ENCODE data around the gene MAPT.
"Not testable (repeated sequence)": the region's sequence is repeated elsewhere in the genome, so short reads cannot be mapped to it uniquely, and the experiment has no call there.

MAPT gene

DNA sequence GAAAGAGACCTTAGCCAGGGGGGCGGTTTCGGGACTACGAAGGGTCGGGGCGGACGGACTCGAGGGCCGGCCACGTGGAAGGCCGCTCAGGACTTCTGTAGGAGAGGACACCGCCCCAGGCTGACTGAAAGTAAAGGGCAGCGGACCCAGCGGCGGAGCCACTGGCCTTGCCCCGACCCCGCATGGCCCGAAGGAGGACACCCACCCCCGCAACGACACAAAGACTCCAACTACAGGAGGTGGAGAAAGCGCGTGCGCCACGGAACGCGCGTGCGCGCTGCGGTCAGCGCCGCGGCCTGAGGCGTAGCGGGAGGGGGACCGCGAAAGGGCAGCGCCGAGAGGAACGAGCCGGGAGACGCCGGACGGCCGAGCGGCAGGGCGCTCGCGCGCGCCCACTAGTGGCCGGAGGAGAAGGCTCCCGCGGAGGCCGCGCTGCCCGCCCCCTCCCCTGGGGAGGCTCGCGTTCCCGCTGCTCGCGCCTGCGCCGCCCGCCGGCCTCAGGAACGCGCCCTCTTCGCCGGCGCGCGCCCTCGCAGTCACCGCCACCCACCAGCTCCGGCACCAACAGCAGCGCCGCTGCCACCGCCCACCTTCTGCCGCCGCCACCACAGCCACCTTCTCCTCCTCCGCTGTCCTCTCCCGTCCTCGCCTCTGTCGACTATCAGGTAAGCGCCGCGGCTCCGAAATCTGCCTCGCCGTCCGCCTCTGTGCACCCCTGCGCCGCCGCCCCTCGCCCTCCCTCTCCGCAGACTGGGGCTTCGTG is at the start of gene MAPT:
Gene MAPT (plus strand): TSS at position 533 of the 763 bp plus-strand sequence. CDS start 67,784 bp downstream, outside the sequence.
- DNase-seq, result no peak

- DNase-seq, result no peak
These were observed 49.5 kb upstream of the MAPT start, which contains the start of gene SPPL2C for GRCh38 chr17:45844695-45845375. Gene SPPL2C, plus strand, starts transcription at chr17:45844881. Its CDS starts 26 bp downstream, at chr17:45844907.

DNA sequence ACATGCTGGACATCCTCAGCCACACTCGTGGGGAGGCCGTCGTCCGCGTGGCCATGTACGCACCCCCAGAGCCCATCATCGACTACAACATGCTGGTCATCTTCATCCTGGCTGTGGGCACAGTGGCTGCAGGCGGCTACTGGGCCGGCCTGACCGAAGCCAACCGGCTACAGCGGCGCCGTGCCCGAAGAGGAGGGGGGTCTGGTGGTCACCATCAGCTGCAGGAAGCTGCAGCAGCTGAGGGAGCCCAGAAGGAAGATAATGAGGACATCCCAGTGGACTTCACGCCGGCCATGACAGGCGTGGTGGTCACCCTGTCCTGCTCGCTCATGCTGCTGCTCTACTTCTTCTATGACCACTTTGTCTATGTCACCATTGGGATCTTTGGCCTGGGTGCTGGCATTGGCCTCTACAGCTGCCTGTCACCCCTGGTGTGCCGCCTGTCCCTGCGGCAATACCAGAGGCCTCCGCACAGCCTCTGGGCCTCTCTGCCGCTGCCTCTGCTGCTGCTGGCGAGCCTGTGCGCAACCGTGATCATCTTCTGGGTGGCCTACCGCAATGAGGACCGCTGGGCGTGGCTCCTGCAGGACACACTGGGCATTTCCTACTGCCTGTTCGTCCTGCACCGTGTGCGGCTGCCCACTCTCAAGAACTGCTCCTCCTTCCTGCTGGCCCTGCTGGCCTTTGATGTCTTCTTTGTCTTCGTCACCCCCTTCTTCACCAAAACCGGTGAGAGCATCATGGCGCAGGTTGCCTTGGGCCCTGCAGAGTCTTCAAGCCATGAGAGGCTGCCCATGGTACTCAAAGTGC is 48.8 kb upstream of the MAPT start:
- DNase-seq, result no peak

DNA sequence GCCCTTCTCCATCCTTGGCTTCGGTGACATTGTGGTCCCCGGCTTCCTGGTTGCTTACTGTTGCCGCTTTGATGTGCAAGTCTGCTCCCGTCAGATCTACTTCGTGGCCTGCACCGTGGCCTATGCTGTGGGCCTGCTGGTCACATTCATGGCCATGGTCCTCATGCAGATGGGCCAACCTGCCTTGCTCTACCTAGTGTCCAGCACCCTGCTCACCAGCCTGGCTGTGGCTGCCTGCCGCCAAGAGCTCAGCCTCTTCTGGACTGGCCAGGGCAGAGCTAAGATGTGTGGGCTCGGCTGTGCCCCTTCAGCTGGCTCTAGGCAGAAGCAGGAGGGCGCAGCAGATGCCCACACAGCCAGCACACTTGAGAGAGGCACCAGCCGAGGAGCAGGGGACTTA is 48.1 kb upstream of the MAPT start:
- DNase-seq, result no peak

- DNase-seq, result no peak
These were observed 47.7 kb upstream of the MAPT start for GRCh38 chr17:45846646-45847045.

GRCh38 chr17:45847101-45847500 is 47.3 kb upstream of the MAPT start:
- no peak for DNase-seq

GRCh38 chr17:45847747-45848146 is 46.6 kb upstream of the MAPT start:
- DNase-seq, result no peak

- no peak for DNase-seq
These were observed 45.9 kb upstream of the MAPT start for GRCh38 chr17:45848405-45848804.

DNA sequence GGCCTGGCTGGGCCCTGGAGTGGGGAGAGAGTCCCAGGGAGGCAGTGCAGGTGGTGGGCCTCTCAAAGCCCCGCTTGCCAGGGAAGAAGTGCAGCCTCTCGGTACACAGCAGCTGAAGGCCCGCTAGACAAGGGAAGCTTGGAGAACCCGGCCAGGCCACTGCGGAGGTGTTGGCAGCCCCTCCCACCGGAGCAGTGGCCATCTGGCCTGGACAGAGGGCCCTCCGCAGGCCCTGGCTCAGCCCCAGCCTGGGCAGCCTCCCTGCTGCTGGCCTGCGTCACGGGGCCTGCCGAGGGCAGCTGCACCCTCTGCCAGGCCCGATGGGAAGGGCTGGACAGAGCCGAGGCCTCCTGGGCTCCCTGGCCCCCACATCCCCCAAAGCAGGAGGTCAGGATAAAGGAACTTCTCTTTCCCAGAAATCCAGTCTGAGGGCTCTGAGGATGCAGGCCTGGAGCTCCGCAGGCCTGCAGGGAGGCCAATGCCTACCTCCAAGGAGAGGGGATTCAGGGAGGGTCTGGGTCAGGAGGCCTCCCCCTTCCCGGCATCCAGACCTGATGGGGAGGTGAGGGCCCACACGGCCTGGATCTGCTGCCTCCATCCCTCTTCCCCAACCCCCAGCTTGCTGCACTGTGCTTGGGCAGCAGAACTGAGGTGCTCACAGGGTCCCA is 45.4 kb upstream of the MAPT start:
- DNase-seq, result no peak

DNA sequence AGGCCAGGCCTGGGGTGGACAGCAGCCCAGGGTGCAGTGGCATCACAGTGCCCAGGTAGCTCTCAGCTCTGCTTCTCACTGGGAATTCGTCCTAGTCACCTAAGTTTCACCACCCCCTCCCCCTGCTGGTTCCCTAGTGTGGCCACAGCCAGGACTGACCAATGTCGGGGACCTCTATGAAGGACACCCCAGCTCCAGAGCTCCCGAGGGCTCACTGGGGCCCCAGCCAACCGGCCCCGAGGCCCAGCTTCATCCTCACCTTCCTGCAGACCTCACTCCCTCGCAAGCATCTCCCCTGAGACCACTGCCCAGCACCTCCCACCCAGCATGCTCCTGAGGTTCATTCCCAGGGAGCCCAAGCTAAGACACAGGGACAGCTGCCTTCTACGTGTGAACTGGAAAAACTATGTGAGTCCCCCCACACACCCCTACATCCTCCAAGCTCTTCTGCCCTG is 44.8 kb upstream of the MAPT start:
- no peak for DNase-seq

DNA sequence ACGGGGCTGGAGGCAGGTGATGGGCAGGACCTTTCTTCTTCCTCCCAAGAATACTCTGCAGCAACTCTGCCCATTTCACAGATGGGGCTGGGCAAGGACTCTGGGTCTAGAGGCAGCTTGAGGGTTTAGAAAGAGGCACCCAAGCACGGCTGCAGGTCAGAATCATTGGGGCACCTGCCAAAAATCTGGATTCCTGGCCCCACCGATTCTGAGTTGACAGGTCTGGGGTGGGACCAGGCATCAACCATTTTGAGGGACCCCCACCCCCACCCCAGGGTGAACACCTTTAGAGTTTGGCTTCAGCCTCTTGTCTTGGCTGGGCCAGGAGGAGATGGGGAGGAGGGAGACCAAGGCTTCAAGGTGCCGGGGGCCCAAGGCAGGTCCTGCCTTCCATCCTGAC is 44.3 kb upstream of the MAPT start:
- DNase-seq, result no peak

GRCh38 chr17:45850468-45850867 is 43.9 kb upstream of the MAPT start:
- no peak for DNase-seq

DNA sequence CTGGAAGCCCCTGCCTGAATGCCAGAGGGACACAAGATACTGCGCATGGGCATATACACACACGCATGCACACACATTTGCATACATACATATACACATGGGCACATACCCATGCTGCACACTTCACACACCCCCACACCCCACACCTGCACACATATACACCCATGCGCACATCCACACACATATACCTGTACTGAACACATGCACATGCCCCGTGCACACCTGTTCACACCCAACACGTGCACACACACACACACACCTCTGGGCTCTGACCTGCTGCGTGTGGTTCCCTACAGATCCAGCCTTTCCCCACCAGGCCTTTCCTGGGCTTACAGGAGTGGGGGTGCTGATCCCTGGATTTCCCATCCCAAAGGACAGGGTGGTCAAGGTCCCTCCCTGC is 43.3 kb upstream of the MAPT start:
- DNase-seq, result no peak

DNA sequence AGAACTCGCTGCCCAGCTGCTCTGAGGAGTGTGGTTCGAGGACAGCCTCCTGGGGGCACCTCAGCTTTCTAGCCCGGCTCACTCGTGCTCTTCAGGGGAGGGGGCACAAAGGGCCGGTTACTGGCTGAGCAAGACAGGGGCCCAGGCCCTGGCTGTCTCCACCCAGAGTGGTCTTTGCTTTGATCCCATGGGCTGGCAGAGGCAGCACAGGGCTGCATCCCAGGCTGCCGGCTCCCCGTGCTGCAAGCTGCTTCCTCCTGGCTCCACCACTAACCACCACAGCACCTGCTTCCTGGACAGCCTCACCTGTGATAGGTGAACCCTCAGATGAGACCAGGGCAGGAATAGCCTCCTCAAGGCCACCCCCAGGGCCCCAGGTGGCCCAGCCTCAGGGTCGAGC is 42.9 kb upstream of the MAPT start:
- DNase-seq, result no peak

DNA sequence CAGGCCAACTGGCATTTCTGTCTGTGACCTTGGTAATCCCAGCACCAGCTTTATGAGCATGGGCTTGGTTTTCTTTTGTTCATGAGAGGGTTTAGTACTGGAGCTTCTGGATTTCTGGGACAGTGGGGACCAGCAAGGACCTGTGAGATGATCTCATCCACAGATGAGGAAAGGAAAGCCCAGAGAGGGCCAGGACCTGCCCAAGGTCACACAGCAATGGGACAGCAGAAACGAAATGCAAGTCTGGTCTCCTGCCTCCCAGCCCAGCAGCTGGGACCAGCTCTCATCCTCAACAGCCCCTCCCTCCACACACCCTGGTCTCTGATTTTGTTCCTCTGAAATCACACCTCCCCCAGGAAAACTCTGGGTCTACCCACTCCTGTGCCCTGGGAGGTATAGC is 42.5 kb upstream of the MAPT start:
- no peak for DNase-seq

- peak; percentile 17 for DNase-seq
These were observed 41.6 kb upstream of the MAPT start for GRCh38 chr17:45852535-45853297.

DNA sequence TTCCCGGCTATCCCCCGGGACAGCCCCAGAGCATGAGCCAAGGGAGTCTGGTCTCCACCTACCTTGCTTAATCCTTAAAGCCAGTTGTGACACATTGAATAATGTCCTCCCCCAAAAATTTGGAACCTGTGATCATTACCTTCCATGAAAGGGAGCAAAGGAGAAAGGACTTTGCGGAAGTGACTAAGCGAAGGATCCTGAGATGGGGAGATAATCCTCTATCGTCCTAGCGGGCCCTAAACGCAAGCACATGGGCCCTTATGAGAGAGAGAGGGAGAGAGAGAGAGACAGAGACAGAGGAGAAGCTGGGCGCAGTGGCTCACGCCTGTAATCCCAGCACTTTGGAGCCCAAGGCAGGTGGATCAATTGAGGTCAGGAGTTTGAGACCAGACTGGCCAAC is 40.1 kb upstream of the MAPT start:
- DNase-seq, result no peak

GRCh38 chr17:45855691-45856336 is 38.5 kb upstream of the MAPT start:
- DNase-seq, result no peak

GRCh38 chr17:45857977-45858708 is 36.2 kb upstream of the MAPT start:
- no peak for DNase-seq

DNA sequence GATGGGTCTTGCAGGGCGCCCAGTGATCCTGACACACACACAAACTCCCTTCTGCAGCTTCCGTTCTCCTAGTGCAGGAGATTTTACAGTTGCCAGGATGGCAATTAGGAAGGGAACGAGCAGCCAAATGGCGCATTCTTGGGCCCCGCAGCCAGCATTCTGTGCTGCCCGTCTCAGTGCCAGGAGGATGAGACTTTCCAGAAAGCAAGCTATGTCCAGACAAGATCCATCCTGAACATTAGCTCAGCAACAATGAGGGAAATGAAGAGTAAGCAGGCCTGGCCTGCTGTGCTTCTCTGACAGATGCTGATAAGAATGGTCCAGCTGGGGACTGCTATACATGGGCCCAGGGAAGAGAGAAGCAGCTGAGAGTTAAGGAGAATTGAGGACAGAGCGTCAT is 33.2 kb upstream of the MAPT start:
- no peak for DNase-seq

GRCh38 chr17:45862127-45862526 is 32.2 kb upstream of the MAPT start:
- DNase-seq, result not testable (repeated sequence)

All from NK-92 treated with Interleukin-12 subunit alpha and Interleukin-12 subunit beta, amount 100 ng/mL, for 24 hours (cell line).